ENCODE measurements around the gene POLE. TPM values are rescaled to one million over a fixed set of nuclear protein-coding genes. Genes with fewer than 3 reads are reported as not detected.

Gene POLE
- total RNA-seq, 3 donors from 2014 or later (not counting 1 experiment from before 2014, with no cell fraction given), result 58.7 to 66.0 (median 65.0) TPM

DNA sequence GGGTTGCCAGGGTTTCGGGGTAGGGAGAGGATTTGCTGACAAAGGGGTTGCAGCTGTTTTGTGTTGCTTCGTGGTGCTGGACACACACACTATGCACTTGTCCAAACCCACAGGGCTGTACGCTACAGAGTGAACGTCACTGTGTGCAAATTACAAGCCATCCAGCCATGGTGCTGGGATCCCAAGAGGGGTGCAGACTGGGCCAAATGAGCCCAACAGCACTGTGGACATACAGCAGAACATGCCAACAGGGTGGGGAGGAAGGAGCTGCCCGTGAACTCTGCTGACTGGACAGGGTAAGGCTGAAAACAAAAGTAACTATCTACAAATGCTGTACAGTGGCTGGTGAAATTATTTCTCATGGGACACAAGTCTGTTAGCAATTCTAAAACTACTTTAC lies 25.2 kb downstream of the POLE start:
- Mint-ChIP-seq H3K9me3 (no peaks in the 10 kb centered on the region), H3K27ac (peak overlapping the region in 1 of 2 donors; percentile 63), H3K4me3 (no peak overlapping the region), H3K36me3 (peaks cover 34% of the 10 kb centered on the region), H3K4me1 (peaks cover 8 to 21% of the 10 kb centered on the region in 2 donors), H3K27me3 (ENCODE audit: low read depth in 2 of 2) (no peaks in the 10 kb centered on the region)
- Histone ChIP-seq H3K27me3 (ENCODE audit: control insufficient read depth, insufficient read depth, low read length) (no peaks in the 10 kb centered on the region), H3K27ac (ENCODE audit: low read length) (no peak overlapping the region), H3K4me3 (ENCODE audit: low read length) (no peak overlapping the region), H3K9me3 (ENCODE audit: control insufficient read depth, insufficient read depth, low read length) (no peaks in the 10 kb centered on the region), H3K4me1 (ENCODE audit: control insufficient read depth, insufficient read depth, low read length) (peaks cover 5% of the 10 kb centered on the region), H3K36me3 (ENCODE audit: control insufficient read depth, insufficient read depth, low read length) (peaks cover 49% of the 10 kb centered on the region)
- DNase-seq (no peak), ATAC-seq (no peak)
- intact Hi-C loops (cut with micrococcal nuclease), result no loop called here
- TF ChIP-seq CTCF (IDR thresholded peaks at IDR 0.05), result no peak
- 69% methylated on average over 5 of the region's 5 CpGs for WGBS (ENCODE audit: insufficient coverage)

- Mint-ChIP-seq H3K4me3 (no peak overlapping the region), H3K27me3 (ENCODE audit: low read depth in 2 of 2) (no peaks in the 10 kb centered on the region), H3K36me3 (peaks cover 31% of the 10 kb centered on the region), H3K4me1 (peaks cover 8 to 21% of the 10 kb centered on the region in 2 donors), H3K27ac (no peak overlapping the region), H3K9me3 (no peaks in the 10 kb centered on the region)
- no peak for TF ChIP-seq CTCF (IDR thresholded peaks at IDR 0.05)
- peaks cover 5% of the 10 kb centered on the region for H3K4me1 ChIP-seq (ENCODE audit: control insufficient read depth, insufficient read depth, low read length)
- ATAC-seq (no peak), DNase-seq (no peak)
- H3K36me3 ChIP-seq (ENCODE audit: control insufficient read depth, insufficient read depth, low read length), result peaks cover 46% of the 10 kb centered on the region
- H3K27ac ChIP-seq (ENCODE audit: low read length), result no peak overlapping the region
- no peaks in the 10 kb centered on the region for H3K27me3 ChIP-seq (ENCODE audit: control insufficient read depth, insufficient read depth, low read length)
- WGBS (ENCODE audit: insufficient coverage), result 62% methylated on average over 11 of the region's 11 CpGs
- H3K9me3 ChIP-seq (ENCODE audit: control insufficient read depth, insufficient read depth, low read length), result no peaks in the 10 kb centered on the region
- H3K4me3 ChIP-seq (ENCODE audit: low read length), result no peak overlapping the region
- intact Hi-C loops (cut with micrococcal nuclease), result no loop called here
These were observed 26.1 kb downstream of the POLE start for GRCh38 chr12:132660996-132661395.

DNA sequence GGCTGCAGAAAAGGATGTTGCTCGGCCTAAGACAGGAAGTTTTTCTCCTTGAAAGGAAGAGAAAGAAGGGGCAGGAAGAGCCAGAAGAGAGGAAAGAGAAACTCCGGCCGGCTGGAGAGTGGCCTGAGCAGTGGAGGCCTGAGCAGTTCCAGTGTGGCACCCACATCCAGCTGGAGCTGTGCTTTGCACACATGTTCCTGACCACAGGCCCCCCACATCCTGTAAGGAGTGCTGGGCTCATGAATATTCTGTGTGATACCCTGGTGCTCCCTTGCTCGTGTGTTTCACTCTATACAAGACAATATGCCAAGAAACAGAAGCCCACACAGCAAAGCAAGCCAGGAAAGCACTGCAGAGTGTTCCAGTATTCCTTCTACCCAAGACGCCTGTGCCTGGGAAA lies 27.1 kb downstream of the POLE start:
- Mint-ChIP-seq H3K27me3 (ENCODE audit: low read depth in 2 of 2) (no peaks in the 10 kb centered on the region), H3K4me1 (peaks cover 8 to 14% of the 10 kb centered on the region in 2 donors), H3K4me3 (no peak overlapping the region), H3K27ac (no peak overlapping the region), H3K9me3 (no peaks in the 10 kb centered on the region), H3K36me3 (peaks cover 22% of the 10 kb centered on the region)
- H3K4me1 ChIP-seq (ENCODE audit: control insufficient read depth, insufficient read depth, low read length), result peaks cover 5% of the 10 kb centered on the region
- no peaks in the 10 kb centered on the region for H3K9me3 ChIP-seq (ENCODE audit: control insufficient read depth, insufficient read depth, low read length)
- intact Hi-C loops (cut with micrococcal nuclease), result no loop called here
- TF ChIP-seq CTCF (IDR thresholded peaks at IDR 0.05), result no peak
- ATAC-seq, result no peak
- no peaks in the 10 kb centered on the region for H3K27me3 ChIP-seq (ENCODE audit: control insufficient read depth, insufficient read depth, low read length)
- no peak for DNase-seq
- H3K4me3 ChIP-seq (ENCODE audit: low read length), result no peak overlapping the region
- WGBS (ENCODE audit: insufficient coverage), result 43% methylated on average over 5 of the region's 5 CpGs
- peaks cover 43% of the 10 kb centered on the region for H3K36me3 ChIP-seq (ENCODE audit: control insufficient read depth, insufficient read depth, low read length)
- no peak overlapping the region for H3K27ac ChIP-seq (ENCODE audit: low read length)

DNA sequence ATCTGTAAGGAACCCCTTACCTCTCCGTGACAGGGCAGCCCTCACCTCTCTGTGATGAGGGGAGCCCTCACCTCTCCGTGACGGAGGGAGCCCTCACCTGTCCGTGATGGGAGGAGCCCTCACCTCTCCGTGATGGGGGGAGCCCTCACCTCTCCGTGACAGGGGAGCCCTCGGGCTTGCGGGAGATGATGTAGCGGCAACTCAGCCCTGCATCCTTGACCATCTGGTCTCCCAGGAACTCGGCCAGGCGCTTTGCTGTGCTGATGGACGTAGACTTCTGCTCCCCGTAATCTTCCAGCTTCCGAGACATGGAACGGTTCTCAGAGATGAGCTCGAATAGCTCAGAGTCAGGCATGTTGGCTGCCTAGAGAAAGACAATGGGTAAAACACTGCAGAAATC lies 28.0 kb downstream of the POLE start:
- 91% methylated on average over 16 of the region's 16 CpGs for WGBS (ENCODE audit: insufficient coverage)
- H3K27me3 ChIP-seq (ENCODE audit: control insufficient read depth, insufficient read depth, low read length), result no peaks in the 10 kb centered on the region
- H3K27me3 Mint-ChIP-seq (ENCODE audit: low read depth in 2 of 2), result no peaks in the 10 kb centered on the region
- no peak overlapping the region for H3K4me3 ChIP-seq (ENCODE audit: low read length)
- H3K9me3 ChIP-seq (ENCODE audit: control insufficient read depth, insufficient read depth, low read length), result no peaks in the 10 kb centered on the region
- H3K36me3 ChIP-seq (ENCODE audit: control insufficient read depth, insufficient read depth, low read length), result peaks cover 50% of the 10 kb centered on the region
- ATAC-seq (no peak), DNase-seq (no peak)
- no peak for TF ChIP-seq CTCF (IDR thresholded peaks at IDR 0.05)
- no peaks in the 10 kb centered on the region for H3K9me3 Mint-ChIP-seq
- H3K27ac Mint-ChIP-seq, result no peak overlapping the region
- peaks cover 5% of the 10 kb centered on the region for H3K4me1 ChIP-seq (ENCODE audit: control insufficient read depth, insufficient read depth, low read length)
- peaks cover 7 to 8% of the 10 kb centered on the region in 2 donors for H3K4me1 Mint-ChIP-seq
- peaks cover 22% of the 10 kb centered on the region for H3K36me3 Mint-ChIP-seq
- intact Hi-C loops (cut with micrococcal nuclease), result no loop called here
- no peak overlapping the region for H3K4me3 Mint-ChIP-seq
- no peak overlapping the region for H3K27ac ChIP-seq (ENCODE audit: low read length)
